GM19372 (cell line): ENCODE measurements around the gene BOK.
"Not testable (repeated sequence)": the region's sequence is repeated elsewhere in the genome, so short reads cannot be mapped to it uniquely, and the experiment has no call there.

Experiments used
- ATAC-seq: cut with Tn5 transposase; IDR thresholded peaks from one replicate; pipeline ENCODE4 v1.9.1; 2021; ENCODE audit warnings: mild to moderate bottlenecking, low read depth, moderate library complexity; ENCODE audit not compliant: unreplicated experiment

Gene BOK, protein sequence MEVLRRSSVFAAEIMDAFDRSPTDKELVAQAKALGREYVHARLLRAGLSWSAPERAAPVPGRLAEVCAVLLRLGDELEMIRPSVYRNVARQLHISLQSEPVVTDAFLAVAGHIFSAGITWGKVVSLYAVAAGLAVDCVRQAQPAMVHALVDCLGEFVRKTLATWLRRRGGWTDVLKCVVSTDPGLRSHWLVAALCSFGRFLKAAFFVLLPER

GRCh38 chr2:241558532-241559322 lies at the start of gene BOK:
Gene BOK (plus strand): TSS chr2:241558745. CDS start chr2:241559484, 739 bp downstream.
- ATAC-seq = no peak

DNA sequence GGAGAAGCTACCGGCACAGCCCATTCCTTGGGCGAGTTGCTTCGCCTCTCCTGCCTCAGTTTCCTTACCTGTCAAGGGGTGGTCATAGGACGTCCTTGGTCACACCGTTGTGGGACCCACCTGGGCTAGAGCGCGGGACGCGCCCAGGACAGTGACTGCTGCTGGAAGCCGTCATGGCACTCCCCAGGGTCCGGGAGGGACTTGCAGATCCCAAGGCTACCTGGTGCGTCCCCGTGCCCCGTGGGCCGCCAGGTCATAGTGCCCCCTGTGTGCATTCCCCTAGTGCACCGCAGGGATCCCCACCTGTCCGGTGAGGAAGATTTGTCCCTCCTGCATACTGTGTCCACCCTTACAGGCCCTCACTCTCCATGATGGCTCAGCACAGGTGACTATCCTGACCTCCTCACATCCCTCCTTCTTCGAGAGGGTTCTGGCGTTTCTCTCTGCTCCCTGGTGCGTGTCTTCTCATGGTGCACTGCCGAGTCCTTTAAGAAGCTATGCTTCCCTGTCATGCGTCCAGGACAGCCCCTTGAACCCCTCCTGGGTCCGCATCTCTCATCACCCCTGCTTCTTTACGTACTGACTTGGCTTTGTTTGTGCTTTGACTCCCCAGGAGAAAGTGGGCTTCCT lies 49.3 kb upstream of the BOK start:
- ATAC-seq = no peak

DNA sequence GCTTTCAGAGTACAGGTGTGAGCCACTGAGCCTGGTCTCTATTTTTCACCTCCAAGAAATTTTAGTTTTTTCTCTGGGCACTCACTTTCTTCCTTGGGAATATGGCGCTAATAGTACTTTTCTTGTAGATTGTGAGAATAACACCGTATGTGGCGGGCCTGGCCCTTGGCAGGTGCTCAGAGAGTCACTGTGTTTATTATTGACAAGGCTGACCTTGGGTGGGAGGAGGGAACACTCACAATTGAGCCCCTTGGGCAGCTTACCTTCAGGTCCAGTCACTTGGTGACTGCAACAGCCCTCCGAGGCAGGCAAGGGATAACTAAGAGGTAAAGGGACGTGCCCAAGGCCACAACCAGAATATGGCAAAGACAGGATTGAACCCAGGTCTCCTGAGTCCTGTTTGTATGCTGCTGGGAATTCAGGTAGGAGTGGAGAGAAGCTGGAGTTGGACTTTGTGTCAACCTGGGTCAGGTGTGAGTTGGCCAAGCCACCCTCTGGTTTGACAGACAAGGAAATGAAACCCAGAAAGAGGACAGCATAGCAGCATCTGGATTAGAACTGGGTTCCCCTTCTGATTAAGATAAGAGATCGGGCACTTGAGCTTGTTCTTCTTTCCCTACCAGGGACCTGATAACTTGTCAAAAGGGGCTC lies 47.3 kb upstream of the BOK start:
- no peak for ATAC-seq

GRCh38 chr2:241514553-241514952 lies 44.0 kb upstream of the BOK start:
- ATAC-seq = no peak

DNA sequence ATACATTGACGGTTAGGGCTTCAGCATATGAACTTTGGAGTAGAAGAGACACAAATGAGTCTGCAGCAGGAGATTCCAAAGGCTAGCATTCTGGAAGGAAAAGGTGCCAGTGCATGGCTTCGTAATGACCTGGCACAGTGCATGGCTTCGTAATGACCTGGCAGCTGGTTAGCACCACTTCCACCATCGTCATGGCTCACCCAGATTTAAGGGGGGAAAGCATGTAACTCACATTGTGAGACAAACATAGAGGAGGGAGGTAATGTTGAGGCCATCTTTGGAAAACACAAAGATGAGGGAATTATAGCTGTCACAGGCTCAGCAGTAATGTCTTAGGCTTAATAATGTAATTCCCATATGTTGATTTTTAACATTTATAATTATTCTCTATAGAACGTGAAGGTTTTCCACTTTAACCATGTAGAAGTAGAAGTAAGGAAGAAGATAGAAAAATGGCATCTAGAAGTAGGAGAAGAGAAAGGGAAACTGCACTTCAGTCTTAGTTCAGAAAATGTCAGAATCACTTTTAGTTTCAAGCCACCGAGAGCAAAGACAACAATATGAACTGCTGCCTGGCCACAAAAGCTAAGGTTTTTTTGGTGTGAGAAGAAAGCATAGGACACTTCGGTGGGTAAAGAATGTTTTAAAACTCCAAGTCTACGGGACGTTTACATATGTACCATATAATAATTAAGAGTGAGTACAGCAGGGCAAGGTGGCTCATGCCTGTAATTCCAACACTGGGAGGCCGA lies 43.4 kb upstream of the BOK start:
- no peak for ATAC-seq

DNA sequence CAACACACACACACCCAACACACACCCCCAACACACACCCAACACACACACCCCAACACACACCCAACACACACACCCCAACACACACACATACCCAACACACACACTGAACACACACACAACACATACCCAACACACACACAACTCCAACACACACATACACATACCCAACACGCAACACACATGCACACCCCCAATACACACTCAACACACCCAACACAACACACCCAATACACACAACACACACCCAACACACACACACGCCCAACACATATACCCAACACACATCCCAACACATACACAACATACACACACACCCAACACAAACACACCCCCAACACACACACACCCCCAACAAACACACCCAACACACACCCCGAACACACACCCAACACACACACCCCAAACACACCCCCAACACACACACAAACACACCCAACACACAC lies 42.0 kb upstream of the BOK start:
- ATAC-seq = no peak

DNA sequence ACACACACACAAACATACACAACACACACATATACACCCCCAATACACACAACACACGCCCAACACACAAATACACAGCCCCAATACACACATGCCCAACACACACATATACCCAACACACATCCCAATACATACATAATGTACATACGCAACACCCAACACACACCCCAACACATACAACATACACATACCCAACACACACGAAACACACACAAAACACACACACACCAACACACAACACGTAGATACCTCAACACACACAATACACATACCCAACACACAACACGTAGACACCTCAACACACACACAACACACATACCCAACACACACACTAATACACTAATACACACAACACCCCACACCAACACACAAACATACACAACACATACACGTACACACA lies 41.2 kb upstream of the BOK start:
- no peak for ATAC-seq

DNA sequence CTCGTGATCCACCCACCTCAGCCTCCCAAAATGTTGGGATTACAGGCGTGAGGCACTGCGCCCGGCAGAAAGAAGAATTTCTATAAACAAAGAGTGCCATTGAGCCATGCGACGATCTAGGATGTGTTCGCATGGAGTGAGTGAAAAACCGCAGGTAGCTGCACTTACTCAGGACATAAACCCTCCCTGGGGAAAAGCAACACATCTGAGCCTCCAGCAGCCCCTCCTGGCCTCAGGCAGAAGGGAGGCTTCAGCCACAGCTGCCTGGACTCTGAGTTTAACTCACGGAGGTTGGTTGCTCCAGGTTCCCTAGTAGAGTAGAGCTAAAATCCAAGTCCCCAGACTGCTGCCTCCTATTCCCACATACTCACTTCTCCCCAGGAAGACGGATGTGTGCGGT lies 38.9 kb upstream of the BOK start:
- ATAC-seq = no peak

DNA sequence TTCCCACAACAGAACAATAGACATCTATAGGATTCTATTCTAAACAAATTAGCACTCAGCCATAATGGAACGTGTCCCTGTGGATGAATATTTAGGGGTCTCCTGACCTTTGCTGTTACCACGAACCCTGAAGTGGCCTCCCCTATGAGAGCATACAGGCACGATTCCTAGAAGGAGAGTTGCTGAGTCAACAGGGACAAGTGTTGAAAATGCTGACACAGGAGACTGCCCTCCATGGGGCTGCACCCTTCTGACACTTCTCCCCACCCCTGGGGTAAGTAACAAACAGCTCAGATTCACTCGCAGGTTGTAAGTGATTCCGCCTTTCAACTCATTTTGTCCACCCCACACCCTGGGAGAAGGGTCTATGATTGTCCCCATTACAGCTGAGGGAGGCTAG lies 36.1 kb upstream of the BOK start:
- no peak for ATAC-seq

DNA sequence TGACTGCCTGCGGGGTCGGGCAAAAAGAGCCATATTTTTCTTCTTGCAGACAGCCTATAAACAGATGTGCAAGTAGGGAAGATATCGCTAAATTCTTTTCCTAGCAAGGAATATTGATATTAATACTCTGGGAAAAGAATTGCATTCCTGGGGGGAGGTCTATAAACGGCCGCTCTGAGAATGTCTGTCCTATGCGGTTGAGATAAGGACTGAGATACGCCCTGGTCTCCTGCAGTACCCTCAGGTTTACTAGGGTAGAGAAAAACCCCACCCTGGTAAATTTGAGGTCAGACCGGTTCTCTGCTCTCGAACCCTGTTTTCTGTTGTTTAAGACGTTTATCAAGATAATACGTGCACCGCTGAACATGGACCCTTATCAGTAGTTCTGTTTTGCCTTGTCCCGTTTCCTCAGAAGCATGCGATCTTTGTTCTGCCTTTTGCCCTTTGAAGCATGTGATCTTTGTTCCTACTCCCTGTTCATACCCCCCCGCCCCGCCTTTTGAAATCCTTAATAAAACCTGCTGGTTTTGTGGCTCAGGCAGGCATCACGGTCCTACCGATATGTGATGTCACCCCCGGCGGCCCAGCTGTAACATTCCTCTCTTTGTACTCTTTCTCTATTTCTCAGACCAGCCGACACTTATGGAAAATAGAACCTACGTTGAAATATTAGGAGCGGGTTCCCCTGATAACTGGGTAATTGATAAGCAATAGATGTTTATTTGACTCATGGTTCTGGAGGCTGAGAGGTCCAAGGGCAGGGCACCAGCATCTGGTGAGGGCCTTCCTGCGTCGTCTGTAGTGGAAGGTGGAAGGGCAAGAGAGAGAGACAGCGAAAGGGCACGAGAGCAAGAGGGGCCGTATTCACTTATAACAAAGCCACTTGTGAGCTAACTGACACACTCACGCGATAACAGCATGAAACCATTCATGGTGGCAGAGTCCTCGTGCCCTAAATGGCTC lies 32.4 kb upstream of the BOK start:
- ATAC-seq = not testable (repeated sequence)

- no peak for ATAC-seq
Measured at GRCh38 chr2:241530571-241530970, 28.0 kb upstream of the BOK start.

DNA sequence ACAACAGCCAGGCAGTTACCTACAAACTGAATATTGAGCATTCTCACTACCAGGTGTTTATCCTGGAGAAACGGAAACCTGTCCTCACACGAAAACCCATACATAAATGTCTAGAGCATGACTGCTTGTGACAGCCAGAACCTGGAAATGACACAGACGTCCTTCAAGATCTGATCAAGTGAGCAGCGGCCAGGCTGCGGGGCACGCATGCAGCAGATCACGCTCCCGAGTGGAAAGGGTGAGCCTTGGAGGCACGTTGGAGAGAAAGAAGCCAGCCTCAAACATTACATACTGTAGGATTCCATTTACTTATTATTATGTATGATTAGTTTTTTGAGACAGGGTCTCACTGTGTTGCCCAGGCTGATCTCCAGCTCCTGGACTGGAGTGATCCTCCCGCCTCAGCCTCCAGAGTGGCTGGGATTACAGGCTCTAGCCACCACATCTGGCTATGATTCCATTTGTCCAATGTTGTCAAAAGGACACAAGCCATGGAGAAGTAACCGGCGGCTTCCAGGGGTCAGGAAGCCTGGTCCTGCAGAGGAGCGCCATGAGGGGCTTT lies 27.3 kb upstream of the BOK start:
- no peak for ATAC-seq

- no peak for ATAC-seq
Measured at GRCh38 chr2:241532168-241532567, 26.4 kb upstream of the BOK start.

DNA sequence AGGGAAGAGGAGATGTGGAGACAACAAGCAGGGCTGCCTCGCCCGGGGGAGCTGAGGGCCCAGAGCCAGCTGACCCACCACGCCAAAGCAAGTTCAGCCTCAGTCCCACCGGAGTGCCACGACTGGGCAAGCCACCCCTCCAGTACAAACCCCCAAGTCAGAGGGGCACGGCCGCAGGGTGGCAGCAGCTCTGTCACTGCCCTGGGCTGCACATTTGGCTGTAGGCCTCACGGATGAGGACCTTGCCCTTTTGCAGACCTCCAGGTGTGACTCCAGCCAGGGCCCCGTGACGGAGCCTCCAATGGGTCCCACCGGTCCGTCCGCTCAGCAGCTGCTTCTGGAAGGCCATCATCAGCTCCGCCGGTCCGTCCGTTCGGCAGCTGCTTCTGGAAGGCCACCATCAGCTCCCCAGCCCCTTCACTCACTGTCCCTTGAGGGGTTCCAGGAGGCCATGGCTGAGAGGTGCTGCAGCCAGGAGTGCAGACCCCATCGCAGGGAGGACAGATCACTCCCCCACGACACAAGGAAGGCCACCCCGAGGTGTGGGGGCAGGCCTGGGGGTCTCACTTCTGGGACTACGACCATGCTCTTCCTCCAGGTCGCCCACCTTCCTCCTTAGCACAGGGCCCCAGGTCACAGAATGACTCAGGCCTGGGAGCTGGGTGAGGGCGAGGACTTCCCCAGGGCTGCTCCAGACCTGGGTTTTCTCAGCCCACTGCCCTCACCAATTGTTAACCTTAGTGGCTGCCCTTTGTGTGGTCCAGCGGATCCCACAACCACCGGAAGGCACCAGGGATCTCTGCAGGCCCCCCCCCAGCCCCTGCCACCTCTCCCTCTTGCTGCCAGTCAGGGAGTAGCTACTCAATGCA lies 25.6 kb upstream of the BOK start:
- no peak for ATAC-seq

- ATAC-seq = no peak
Measured at GRCh38 chr2:241534293-241534692, 24.3 kb upstream of the BOK start.

DNA sequence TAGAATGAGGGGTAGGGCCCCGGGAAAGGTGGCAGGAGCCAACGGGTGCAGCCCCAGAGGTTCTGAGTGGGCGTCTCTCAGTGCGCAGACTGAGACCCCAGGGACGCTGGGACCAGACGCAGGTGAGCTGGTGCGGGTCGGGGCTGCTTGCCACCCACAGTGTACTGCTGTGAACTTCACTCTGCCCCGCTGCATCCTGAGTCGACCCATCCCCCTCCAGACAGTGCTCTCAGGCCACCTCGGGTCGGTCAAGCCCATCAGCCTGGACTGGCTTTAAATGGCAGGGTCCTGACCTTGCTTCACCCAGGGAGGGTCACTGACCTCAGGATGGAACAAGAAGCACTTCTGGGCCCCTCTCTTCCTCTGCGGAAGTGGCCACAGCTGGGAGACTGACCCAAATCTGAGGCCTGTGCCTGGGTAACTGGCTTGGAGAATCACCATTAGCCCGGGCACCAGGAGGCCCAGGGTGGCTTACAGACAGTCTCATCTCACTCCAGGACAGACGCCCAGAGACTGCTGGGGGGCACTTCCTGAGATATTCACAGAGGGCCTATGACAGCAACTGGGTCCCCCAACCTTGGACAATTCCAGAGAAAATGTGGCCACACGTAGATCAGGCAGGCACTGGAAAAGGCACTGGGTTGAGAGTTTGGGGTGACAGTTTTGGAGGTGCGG lies 23.7 kb upstream of the BOK start:
- no peak for ATAC-seq

- ATAC-seq = no peak
Measured at GRCh38 chr2:241535871-241536655, 22.5 kb upstream of the BOK start.
